HG03039 (cell line): ENCODE results near the gene SLC44A5.
A peak's percentile ranks its signal among the peaks of the same experiment; 100 is the strongest.
"Not testable (repeated sequence)": the region's sequence is repeated elsewhere in the genome, so short reads cannot be mapped to it uniquely, and the experiment has no call there.

Experiments
- ATAC-seq: cut with Tn5 transposase; IDR thresholded peaks from one replicate; pipeline ENCODE4 v1.9.1; 2021; ENCODE audit warnings: mild to moderate bottlenecking, moderate library complexity; ENCODE audit not compliant: unreplicated experiment

Gene SLC44A5

DNA sequence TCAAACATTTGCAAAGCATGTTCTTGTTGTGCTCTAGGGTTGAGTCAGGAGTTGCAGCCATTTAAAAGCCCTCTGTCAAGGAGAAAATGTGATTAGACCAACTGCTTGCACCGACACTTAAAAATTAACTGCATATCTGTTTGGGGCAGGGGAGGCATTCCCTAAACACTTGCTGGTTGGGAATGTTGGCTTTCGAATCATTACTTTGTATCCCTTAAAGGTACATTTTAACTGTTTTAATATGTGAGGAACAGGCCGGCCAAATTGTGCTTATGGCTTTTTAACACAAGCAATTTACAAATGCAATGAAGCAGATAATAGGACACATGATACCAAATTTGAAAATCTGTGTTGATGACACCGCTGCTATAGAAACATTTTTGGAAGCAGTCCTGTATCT is 317.6 kb downstream of the SLC44A5 start:
- ATAC-seq = no peak

- no peak for ATAC-seq
Observed at GRCh38 chr1:75292013-75292412, 318.9 kb downstream of the SLC44A5 start.

DNA sequence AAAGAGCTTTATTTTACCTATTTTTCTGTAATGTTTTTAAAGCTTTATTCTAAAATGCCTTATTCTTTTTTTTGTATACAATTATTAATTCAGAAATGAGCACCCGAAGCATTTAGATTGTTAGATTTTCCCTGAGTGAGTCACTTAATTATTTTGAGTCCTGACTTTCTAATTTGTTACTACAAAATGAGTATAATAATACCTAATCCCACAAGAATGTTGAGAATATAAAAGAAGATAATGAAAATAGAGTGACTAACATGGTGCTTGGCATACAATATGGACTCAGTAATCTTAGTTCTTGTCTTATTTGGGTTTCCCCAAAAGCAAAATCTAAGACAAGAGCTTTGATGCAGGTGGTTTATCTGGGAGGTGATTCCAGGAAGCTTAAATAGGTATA is 334.5 kb downstream of the SLC44A5 start:
- ATAC-seq = no peak

DNA sequence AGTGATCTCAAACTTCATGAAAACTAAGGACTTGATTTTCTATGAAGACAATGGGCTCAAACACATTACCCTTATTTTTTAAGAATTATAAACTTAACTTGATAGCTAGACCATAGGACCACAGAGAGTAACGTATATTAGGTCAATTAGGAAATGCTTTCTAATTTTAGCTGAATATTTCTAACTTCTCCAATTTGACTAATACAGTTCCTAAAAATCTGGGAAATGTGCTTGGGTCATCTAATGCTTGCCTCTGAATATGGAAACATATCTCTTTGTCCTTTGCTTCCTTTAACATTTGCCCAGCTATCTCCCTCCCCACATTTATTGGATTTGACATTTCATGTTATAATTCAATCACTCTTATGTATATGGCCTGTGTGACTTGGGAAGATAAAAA is 335.3 kb downstream of the SLC44A5 start:
- ATAC-seq = no peak

- no peak for ATAC-seq
Observed at GRCh38 chr1:75274920-75275506, 335.9 kb downstream of the SLC44A5 start.

DNA sequence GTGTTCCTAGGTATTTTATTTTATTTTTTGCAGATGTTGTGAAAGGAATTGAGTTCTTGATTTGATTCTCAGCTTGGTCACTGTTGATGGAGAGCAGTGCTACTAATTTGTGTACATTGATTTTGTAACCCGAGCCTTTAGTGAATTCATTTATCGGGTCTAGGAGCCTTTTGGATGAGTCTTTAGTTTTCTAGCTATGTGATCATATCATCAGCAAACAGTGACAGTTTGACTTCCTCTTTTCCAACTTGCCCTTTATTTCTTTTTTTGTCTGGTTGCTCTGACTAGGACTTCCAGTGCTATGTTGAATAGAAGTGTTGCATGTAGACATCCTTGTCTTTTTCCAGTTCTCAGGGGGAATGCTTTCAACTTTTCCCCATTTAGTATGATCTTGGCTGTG is 337.8 kb downstream of the SLC44A5 start:
- no peak for ATAC-seq

GRCh38 chr1:75265792-75266191 is 345.1 kb downstream of the SLC44A5 start:
- ATAC-seq = peak; percentile 90

GRCh38 chr1:75264112-75264511 is 346.8 kb downstream of the SLC44A5 start:
- no peak for ATAC-seq

- ATAC-seq = not testable (repeated sequence)
Observed at GRCh38 chr1:75263616-75264015, 347.3 kb downstream of the SLC44A5 start.

GRCh38 chr1:75261946-75262345 is 349.0 kb downstream of the SLC44A5 start:
- not testable (repeated sequence) for ATAC-seq

GRCh38 chr1:75258351-75258750 is 352.6 kb downstream of the SLC44A5 start:
- ATAC-seq = no peak

DNA sequence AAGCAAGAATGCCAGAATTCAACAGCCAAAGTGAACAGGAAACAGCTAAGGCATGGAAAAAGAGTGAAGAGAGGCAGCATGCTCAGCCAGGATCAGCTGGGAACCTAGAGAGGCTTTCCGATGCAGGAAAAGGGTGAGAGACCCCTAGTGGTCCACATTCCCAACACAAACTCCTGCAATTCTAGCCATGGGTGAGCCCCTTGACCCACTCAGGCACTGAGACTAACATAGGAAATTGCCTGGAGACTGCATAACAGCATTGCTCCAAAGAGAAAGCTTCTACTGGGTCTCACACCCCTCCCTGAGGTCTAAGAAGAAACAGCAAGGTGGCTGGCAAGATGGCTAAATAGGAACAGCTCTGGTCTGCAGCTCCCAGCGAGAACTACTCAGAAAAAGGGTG is 353.5 kb downstream of the SLC44A5 start:
- no peak for ATAC-seq

DNA sequence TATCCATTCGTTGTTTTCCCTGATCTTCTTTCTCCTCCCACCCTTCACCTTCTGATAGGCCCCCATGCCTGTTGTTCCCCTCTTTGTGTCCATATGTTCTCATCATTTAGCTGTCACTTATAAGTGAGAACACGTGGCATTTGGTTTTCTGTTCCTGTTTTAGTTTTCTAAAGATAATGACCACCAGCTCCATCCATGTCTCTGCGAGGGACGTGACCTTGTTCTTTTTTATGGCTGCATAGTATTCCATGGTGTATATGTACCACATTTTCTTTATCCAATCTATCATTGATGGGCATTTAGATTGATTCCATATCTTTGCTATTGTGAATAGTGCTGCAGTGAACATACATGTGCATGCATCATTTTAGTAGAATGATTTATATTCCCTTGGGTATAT is 360.8 kb downstream of the SLC44A5 start:
- not testable (repeated sequence) for ATAC-seq

GRCh38 chr1:75245239-75245638 is 365.7 kb downstream of the SLC44A5 start:
- no peak for ATAC-seq

DNA sequence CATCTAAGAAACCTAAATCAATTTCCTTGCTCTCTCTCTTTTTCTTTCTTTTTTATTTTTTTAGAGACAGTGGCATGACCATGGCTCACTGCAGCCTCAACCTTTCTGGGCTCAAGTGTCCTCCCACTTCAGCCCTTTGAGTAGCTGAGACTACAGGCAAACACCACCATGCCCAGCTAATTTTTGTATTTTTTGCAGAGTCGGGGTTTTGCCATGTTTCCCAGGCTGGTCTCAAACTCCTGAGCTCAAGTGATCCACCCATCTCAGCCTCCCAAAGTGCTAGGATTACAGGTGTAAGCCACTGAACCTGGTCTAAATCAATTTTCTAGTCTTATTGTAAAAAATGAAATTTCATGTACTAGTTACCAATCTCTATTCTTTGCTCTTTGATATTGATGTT is 367.8 kb downstream of the SLC44A5 start:
- ATAC-seq = no peak

- no peak for ATAC-seq
Observed at GRCh38 chr1:75237316-75237715, 373.6 kb downstream of the SLC44A5 start.

DNA sequence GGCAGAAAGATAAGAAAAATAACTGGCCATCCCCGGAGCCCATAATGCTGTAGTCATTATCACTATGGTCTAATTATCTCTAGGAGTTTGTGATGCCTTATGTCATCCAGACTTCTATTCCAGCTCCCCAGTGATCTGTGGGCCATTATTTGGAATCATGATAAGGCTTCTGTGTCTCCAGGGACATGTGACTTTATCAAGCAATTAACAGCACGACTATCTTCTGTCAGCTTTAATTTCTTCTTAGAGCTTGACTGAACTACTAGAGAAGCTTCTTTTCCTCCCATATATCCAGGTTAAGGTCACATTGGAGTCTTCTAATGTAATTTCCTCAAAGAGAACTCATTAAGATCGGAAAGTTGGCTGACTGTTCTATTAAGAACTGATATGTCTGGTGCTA is 376.4 kb downstream of the SLC44A5 start:
- ATAC-seq = no peak

- peak; percentile 90 for ATAC-seq
Observed at GRCh38 chr1:75233302-75233929, 377.5 kb downstream of the SLC44A5 start.

DNA sequence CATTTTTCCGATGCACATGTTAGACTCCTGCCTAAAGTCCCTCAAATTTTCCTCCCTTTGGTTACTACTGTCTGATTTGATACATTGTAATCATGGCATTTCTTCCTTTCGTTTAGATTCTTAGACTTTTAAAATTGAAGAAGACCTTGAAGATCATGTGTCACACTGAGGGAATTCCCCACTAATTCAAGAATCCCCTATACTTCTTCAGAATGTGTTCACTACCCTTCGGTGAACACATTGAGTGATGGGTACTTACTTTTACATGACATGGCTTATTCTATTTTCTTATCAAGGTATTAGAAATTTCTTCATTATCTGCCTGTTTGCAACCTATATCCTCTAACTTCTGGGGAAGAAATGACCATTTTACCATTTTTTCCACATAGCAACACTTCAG is 390.8 kb downstream of the SLC44A5 start:
- ATAC-seq = no peak

DNA sequence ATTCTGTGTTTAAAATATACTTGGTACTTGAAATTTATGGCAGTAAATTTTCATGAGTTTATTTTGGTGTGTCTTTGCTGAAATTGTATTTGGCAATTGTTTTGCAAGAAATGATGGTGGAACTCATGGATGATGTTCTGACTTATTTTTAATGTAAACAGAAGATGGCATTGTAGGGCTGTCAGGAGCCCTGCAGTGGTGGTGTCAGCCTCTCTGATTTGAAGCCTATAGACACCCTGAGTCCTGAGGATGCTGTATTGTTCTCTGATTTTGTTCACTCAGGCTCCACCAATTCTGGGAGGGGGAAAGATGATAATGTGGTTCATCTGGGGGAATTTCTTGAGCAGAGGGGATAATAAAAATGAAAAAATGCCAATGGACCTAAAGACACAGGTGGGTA is 396.9 kb downstream of the SLC44A5 start:
- no peak for ATAC-seq

GRCh38 chr1:75211648-75212047 is 399.3 kb downstream of the SLC44A5 start:
- no peak for ATAC-seq

GRCh38 chr1:75208862-75209261 is 402.1 kb downstream of the SLC44A5 start:
- no peak for ATAC-seq
